Left kidney (tissue), 2 donors: ENCODE measurements around the gene HTD2. TPM values are rescaled to one million over a fixed set of nuclear protein-coding genes. Genes with fewer than 3 reads are reported as not detected.
A peak's percentile ranks its signal among the peaks of the same experiment; 100 is the strongest.
"Not testable (repeated sequence)": the region's sequence is repeated elsewhere in the genome, so short reads cannot be mapped to it uniquely, and the experiment has no call there.

Experiments used
- DNase-seq: peaks from one replicate; pipeline ENCODE4 v3.0.0-alpha.2; 2013
- polyA plus RNA-seq: library from polyadenylated mRNA; unstranded; fragments of 120-200 nt; gene quantifications from one replicate; pipeline ENCODE4 v1.2.1, GENCODE V29; 2013; ENCODE audit not compliant: insufficient read length

Gene HTD2
- polyA plus RNA-seq, 1 donor = 15.1 TPM

DNA sequence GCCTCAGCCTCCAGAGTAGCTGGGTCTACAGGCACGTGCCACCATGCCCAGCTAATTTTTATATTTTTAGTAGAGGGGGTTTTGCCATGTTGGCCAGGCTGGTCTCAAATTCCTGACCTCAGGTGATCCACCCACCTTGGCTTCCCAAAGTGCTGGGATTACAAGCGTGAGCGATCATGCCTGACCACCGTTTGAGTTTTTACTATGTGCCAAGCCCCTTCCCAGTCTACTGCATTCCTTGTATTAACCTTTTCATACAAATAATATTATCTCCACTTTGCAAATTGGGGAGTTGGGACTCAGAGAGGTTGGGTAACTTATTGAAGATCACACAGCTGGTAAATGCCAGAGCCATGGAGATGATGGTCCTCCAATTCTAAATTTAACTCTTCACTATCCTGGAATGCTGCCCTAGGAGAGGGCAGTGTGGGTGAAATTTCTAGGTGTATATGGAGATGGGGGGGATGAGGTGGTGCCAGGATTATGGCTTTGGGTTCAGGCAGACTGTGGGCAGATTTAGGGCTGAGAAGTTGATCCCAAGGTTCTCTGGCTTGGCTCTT lies 25.4 kb downstream of the HTD2 start:
- DNase-seq = no peak

GRCh38 chr3:58332575-58333188 lies 26.4 kb downstream of the HTD2 start, which contains the start of gene PXK:
PXK (plus strand) TSS chr3:58332892; CDS start chr3:58332989, 97 bp downstream.
- DNase-seq = peak; percentile 75

DNA sequence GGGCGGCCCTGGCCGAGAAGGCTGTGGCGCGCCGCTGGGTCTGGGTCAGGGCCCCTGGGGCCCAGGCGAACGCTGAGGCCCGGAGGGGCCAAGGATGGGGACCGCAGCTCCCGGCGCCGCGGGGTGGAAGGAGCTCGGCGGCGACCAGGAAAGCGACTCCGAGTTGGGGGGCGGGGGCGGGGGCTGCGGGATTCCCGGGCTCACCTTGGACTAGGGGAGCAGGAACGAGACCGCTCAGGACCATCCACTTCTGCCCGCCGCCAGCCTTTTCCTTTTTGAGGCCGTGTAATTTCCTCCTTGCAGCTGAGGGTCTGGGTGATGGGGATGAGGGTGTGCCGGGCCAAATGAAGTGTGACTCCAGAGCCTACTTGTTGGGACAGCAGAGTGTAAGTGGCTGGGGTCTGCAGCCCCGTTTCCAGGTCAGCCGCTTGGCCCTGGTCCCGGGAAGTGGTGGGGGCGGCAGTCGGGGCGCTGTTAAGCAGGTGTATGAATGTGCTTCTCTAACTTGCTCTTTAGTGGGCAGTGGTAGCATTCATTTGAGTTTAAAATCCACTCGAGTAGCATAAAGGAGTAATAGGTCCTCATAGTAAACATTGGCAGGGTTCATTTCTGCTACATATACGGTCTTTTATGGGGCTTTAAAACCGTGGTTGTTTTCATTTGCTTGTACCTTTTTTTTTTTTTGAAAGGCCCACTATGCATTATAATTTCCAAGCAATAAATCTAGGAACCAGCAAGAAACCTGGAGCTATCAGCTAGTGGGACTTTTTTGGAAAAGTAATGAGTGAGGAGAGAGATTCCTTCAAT lies 27.1 kb downstream of the HTD2 start:
- peak; percentile 43 for DNase-seq

GRCh38 chr3:58334013-58334321 lies 27.6 kb downstream of the HTD2 start:
- no peak for DNase-seq

DNA sequence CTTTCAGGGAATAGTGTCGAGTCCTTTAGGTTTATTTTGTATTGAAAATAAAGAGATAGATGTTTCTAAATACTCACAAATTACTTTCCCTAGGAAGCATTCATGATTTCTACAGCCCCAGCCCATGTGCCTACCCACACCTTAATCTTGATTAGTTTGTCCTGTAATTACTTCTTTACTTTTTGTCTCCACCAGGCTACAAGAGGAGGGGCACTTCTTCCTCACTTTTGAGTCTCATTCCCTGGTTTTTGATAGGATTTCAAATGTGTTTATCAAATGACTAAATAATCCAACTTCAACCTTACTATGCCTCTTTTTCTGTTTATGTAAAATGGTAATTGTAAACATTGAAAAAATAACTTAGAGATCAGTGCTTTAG lies 28.2 kb downstream of the HTD2 start:
- DNase-seq = no peak

DNA sequence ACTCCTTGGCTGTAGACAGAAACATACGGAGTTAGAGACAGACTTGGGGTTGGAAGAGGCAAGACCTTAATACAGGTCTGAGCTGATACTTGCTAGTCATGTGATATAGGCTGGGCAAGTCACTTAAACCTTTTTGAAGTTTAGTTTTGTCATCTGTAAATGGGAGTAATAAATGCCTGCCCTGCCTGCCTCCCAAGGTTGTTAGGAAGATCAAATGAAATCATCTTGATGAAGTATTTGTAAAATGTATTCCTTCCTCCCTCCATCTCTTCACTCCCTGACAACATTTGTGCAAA lies 29.3 kb downstream of the HTD2 start:
- no peak for DNase-seq

GRCh38 chr3:58336135-58336882 lies 30.0 kb downstream of the HTD2 start:
- no peak for DNase-seq

DNA sequence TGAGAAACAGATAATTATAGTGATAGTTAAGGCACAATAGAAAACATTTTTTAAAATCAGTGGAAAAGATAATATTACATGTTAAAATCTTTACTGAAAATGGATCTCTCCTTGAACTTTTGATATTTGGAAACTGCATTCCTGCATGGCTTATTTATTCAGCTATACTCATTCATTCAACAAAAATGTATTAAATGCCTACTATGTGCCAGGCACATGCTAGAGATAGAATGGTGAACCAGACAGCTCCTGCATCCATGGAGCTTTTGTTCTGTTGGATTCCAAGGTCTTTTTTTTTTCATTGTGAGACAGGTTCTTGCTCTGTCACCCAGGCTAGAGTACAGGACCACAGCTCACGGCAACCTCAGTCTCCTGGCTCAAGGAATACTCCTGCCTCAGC lies 30.9 kb downstream of the HTD2 start:
- no peak for DNase-seq

DNA sequence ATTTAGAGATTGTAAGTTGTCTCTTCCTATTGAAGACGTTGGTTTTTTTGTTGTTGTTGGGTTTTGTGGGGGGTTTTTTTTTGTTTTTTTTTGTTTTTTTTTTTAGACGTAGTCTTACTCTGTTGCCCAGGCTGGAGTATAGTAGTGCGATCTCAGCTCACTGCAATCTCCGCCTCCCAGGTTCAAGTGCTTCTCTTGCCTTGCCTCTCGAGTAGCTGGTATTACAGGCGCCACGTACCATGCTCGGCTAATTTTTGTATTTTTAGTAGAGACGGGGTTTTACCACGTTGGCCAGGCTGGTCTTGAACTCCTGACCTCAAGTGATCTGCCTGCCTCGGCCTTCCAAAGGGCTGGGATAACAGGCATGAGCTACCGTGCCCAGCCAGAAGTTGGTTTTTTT lies 32.8 kb downstream of the HTD2 start:
- not testable (repeated sequence) for DNase-seq

DNA sequence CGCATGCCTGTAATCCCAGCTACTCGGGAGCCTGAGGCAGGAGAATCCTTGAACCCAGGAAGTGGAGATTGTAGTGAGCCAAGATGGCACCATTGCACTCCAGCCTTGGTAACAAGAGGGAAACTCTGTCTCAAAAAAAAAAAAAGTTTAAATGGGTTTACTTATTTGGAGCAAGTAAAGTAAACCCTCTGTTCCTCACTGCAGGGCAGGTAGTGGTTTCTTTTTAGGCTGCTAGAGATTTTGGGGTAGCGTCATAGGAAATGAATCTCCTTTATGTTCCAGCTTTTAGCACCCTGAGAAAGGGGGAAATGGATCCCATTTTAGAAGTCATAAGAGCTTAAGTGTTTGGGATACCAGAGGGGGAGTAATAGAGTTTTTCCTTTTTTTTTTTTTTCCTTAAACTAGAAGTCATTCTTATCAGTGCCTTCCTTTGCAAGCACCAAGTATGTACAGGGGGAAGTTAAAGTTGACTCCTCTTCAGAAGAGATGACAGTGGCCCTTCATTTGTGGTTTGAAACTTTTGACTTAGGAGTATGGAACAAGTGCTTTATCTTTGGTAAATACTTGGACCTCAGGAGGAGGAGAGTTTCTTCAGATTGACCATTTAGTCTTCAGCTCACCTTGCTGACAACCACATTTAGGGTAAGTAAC lies 34.4 kb downstream of the HTD2 start:
- DNase-seq = no peak

- DNase-seq = no peak
Measured at GRCh38 chr3:58341376-58341775, 35.1 kb downstream of the HTD2 start.

- no peak for DNase-seq
Measured at GRCh38 chr3:58342676-58343075, 36.4 kb downstream of the HTD2 start.

- no peak for DNase-seq
Measured at GRCh38 chr3:58345457-58345856, 39.1 kb downstream of the HTD2 start.

- DNase-seq = no peak
Measured at GRCh38 chr3:58346368-58346767, 40.0 kb downstream of the HTD2 start.

GRCh38 chr3:58347984-58348383 lies 41.7 kb downstream of the HTD2 start:
- DNase-seq = no peak

DNA sequence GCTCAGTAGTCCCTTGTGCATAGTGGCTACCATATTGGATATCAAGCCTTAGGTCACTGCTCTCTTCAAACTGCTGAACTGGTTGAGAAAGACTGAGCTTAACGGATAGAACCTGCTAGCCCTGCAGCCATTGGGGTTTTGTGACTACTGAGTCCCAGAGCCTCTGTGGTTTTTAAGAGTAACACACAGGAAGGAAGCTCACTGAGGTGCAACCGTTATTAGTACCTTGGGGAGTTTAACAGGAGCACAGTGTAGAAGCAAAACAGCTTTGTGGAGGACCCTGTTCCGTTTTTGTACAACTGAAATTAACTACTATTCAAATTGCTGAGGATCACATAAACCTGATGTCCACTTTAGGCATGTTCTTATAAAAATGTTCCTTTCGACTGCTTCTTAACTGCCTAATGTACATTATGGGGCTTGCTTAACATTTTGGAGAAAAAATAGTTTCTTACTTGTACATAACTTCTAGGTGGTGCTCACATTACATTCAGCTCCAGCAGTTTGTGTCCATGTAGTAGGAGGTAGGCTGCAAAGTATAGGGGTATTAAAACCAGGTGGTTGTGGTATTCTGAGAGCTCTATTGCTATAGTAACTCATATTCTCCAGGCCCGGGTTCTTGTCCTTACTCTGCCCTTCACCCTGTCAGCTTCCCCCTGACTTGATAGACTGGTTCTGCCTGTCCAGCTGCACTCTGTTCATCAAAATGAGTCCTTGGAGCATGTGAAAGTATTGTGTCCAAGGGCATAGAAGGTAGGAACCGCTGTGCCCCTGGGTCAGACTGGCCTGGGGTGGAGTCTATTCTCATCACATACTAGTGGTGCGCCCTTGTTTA lies 43.7 kb downstream of the HTD2 start:
- DNase-seq = no peak

GRCh38 chr3:58350627-58351013 lies 44.3 kb downstream of the HTD2 start:
- DNase-seq = no peak

DNA sequence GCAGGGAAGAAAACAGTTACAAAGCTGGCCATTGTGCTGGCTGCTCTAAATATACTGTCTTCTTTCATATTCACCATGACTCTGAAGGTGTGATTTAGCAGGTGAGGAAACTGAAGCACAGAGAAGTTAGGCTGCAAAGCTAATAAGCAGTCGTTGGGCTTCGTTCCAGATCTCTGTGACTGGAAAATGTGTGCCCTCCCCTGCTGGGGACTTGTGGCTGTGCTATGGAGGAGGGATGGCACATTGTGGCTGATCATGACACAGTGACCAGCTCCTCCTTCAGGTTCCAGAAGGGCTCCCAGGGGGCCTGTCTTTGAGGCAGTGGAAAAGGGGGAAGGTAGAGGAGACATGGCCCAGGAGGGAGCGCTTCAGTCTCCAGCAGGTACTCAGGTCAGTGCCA lies 45.6 kb downstream of the HTD2 start:
- no peak for DNase-seq

DNA sequence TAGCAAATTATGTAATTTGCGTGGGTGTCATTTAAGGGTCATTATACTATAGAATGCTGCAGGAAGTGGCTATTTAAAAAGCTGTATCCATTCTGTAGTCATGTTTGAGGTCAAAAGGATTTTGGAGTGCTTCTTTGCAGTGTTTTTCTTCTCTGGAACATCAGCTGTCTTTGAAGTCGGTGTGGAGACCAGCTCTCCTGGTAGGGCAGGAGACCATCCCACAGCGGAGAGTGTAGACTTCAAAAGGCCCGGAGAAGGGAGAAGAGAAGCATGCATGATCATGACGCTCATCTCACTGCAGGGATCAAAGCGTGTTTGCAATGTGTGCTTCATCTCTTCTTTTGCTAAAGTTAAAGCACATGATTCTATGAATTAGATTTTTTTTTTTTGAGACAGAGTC lies 46.3 kb downstream of the HTD2 start:
- DNase-seq = no peak

DNA sequence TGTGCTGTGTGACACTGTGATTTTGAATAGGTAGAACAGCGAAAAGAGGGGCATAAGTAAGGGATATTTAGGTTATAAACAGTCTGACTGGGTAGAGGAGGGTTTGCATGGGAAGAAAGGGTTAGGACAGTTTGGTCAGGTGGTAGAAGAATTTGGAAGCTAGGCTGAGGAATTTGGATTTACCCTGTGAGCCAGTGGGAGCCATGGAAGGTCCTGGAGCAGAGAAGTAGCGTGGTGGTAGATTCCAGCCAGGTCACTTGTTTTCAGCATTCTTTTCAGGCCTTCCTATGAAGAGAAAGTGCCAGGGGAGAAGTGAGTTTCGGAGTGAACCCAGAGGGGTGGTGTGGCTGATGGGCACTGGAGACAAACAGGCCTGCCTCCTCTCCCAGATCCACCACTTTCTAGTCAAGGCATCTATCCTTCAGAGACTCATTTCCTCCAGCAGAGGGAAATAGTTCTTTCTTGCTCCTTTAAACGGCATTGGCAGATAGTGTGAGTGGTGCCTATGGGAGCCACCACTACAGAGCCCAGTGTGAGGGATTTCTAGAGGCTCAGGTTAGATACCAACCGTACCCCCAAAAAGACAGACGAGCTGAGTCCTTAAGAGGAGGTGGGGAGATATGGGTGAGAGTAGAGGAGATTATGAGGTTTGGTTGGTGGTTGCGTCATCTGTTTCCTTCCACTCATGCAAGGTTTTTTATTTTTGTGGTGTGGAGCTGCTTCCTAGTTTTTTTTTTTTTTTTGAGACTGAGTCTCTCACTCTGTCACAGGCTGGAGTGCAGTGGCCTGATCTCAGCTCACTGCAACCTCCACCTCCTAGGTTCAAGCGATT lies 47.6 kb downstream of the HTD2 start:
- DNase-seq = no peak

DNA sequence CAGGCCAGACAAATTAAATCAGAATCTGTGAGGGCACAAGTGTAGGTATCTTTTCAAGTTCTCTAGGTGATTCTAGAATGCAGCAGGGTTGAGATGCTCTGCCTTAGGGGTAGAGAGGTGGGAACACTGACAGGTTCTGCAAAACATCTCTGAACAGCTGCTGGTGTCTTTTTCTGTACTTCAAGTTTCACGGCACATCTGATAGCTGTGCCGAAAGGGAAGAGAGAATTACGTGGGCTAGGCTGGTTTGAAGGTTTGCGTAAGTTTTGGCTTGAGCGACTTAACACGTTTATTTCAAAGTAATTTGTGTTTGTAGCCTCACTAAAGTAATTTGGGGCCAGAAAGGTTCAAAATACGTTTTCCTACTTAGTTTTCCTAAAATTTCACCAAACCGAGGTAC lies 48.9 kb downstream of the HTD2 start:
- no peak for DNase-seq
